Endothelial cell of umbilical vein (primary cell): ENCODE results near the gene AADACL4. TPM values are rescaled to one million over a fixed set of nuclear protein-coding genes. Genes with fewer than 3 reads are reported as not detected.

Experiments
- BruUV-seq: library from RNA; stranded (reverse); fragments of 400-500 nt; replicated peaks from 2 replicates; lab custom pipeline; 2021; lab: Mats Ljungman, UMichigan
- CTCF ChIA-PET: fragments of 300-600, 350-600 bp; sonication (Branson Sonifier 250); formaldehyde crosslinking; loops from one replicate; lab custom pipeline; 2021; ENCODE audit warnings: antibody characterized with exemption, inconsistent platforms; lab: Charles Lee
- POLR2A ChIA-PET: fragments of 300-600, 350-600 bp; sonication (Branson Sonifier 250); formaldehyde crosslinking; loops from one replicate; lab custom pipeline; 2021; ENCODE audit warnings: antibody characterized with exemption, inconsistent platforms; lab: Charles Lee
- DNase-seq: peaks from one replicate; pipeline ENCODE4 v3.0.0-alpha.2; 2011; ENCODE audit warnings: low read depth, low spot score
- FAIRE-seq: peaks from 2 replicates; lab custom pipeline; 2011; peaks lifted over from hg19 to GRCh38; lab: Jason Lieb, UNC
- H2AFZ ChIP-seq: 2 replicates; pipeline ENCODE4 v1.6.0; 2012; ENCODE audit warnings: low read depth, low read length, control low read depth, inconsistent platforms
- H3K27ac ChIP-seq: 2 replicates; pipeline ENCODE4 v1.5.1; 2011; ENCODE audit warnings: low read depth, mild to moderate bottlenecking, control low read depth, low read length, moderate library complexity; ENCODE audit not compliant: insufficient read depth
- H3K27me3 ChIP-seq, 2 experiments: 2 replicates each; pipeline versions ENCODE4 v1.6.0 to v1.6.1; 2011; ENCODE audit warnings: low read length in 2 of 2, mixed read lengths in 1 of 2; ENCODE audit not compliant: control insufficient read depth in 2 of 2, insufficient read depth in 2 of 2
- H3K36me3 ChIP-seq, 2 experiments: 2 replicates in 1 of 2; 3 replicates in 1 of 2; pipeline ENCODE4 v1.5.1; 2011; ENCODE audit warnings: low read length in 2 of 2, mild to moderate bottlenecking in 1 of 2, moderate library complexity in 1 of 2; ENCODE audit not compliant: control insufficient read depth in 2 of 2, insufficient read depth in 2 of 2; ENCODE audit errors: extremely low read depth in 1 of 2
- H3K4me1 ChIP-seq: 3 replicates; pipeline ENCODE4 v1.5.1; 2011; ENCODE audit warnings: mild to moderate bottlenecking, low read length; ENCODE audit not compliant: control insufficient read depth, insufficient read depth; ENCODE audit errors: extremely low read depth
- H3K4me2 ChIP-seq: 2 replicates; pipeline ENCODE4 v1.6.1; 2011; ENCODE audit warnings: low read length, control low read depth, mixed read lengths; ENCODE audit not compliant: insufficient read depth
- H3K4me3 ChIP-seq, 3 experiments: fragments of 200-600 bp in 1 of 3; sonication (generic), shearing (Covaris generic) in 1 of 3; replicated peaks in 1 of 3; 2 replicates each; pipeline ENCODE4 v1.5.1; 2011 to 2016; ENCODE audit warnings: control low read depth in 3 of 3, low read length in 3 of 3, mild to moderate bottlenecking in 2 of 3, inconsistent platforms in 1 of 3, low read depth in 1 of 3, moderate library complexity in 1 of 3; ENCODE audit not compliant: insufficient read depth in 1 of 3
- H3K79me2 ChIP-seq: 2 replicates; pipeline ENCODE4 v1.6.0; 2012; ENCODE audit warnings: low read length, inconsistent platforms; ENCODE audit not compliant: control insufficient read depth, insufficient read depth
- H3K9ac ChIP-seq: replicated peaks from 2 replicates; pipeline ENCODE3; 2011; ENCODE audit warnings: low read length, control low read depth; ENCODE audit not compliant: insufficient read depth; ENCODE audit errors: extremely low read depth
- H3K9me1 ChIP-seq: replicated peaks from 3 replicates; pipeline ENCODE4 v1.6.0; 2011; ENCODE audit warnings: mild to moderate bottlenecking, low read length; ENCODE audit not compliant: control insufficient read depth, insufficient read depth; ENCODE audit errors: extremely low read depth
- H3K9me3 ChIP-seq: replicated peaks from 2 replicates; pipeline ENCODE4 v1.5.1; 2012; ENCODE audit warnings: low read length, inconsistent platforms; ENCODE audit not compliant: control insufficient read depth, insufficient read depth
- H4K20me1 ChIP-seq: replicated peaks from 2 replicates; pipeline ENCODE3; 2011; ENCODE audit warnings: mild to moderate bottlenecking, low read length; ENCODE audit not compliant: control insufficient read depth, insufficient read depth; ENCODE audit errors: extremely low read depth
- CTCF ChIP-seq, 2 donors: IDR thresholded peaks; 1 replicate in 1 of 2; 2 replicates in 1 of 2; pipeline ENCODE4 v1.5.1; 2011; ENCODE audit warnings: low read length in 2 of 2, mild to moderate bottlenecking in 2 of 2, moderate library complexity in 2 of 2, control low read depth in 1 of 2, inconsistent platforms in 1 of 2, low read depth in 1 of 2; ENCODE audit not compliant: insufficient read depth in 1 of 2; ENCODE audit errors: extremely low read depth in 1 of 2
- EZH2 ChIP-seq: IDR thresholded peaks from 2 replicates; pipeline ENCODE4 v1.6.1; 2012; ENCODE audit warnings: borderline replicate concordance, low read depth, mild to moderate bottlenecking, moderate library complexity, low read length, inconsistent platforms; ENCODE audit not compliant: severe bottlenecking
- FOS ChIP-seq: IDR thresholded peaks from 2 replicates; pipeline ENCODE4 v1.6.1; 2011; ENCODE audit warnings: mild to moderate bottlenecking, low read length, moderate library complexity, borderline replicate concordance; ENCODE audit not compliant: insufficient read depth
- GATA2 ChIP-seq: IDR thresholded peaks from 2 replicates; pipeline ENCODE4 v1.7.0; 2011; ENCODE audit warnings: low read depth, mild to moderate bottlenecking, moderate library complexity, mixed read lengths, low read length; ENCODE audit not compliant: insufficient read length, insufficient read depth
- JUN ChIP-seq: IDR thresholded peaks from 2 replicates; pipeline ENCODE4 v1.6.1; 2011; ENCODE audit warnings: borderline replicate concordance, low read depth; ENCODE audit not compliant: insufficient read length, insufficient read depth
- MAX ChIP-seq: IDR thresholded peaks from 2 replicates; pipeline ENCODE4 v1.6.1; 2011; ENCODE audit not compliant: insufficient read depth, insufficient read length
- MYC ChIP-seq: IDR thresholded peaks from one replicate; pipeline ENCODE4 v1.6.1; 2011; ENCODE audit warnings: mild to moderate bottlenecking, low read depth, low read length
- POLR2A ChIP-seq: IDR thresholded peaks from 2 replicates; pipeline ENCODE4 v1.6.1; 2012; ENCODE audit warnings: low read depth, mild to moderate bottlenecking, control low read depth, low read length
- POLR2AphosphoS5 ChIP-seq: IDR thresholded peaks from 2 replicates; pipeline ENCODE4 v1.6.1; 2012; ENCODE audit warnings: low read depth, mild to moderate bottlenecking, control low read depth, low read length, moderate library complexity; ENCODE audit not compliant: insufficient read depth
- dilution Hi-C: fragments of 300-500 bp; cut with MboI; formaldehyde crosslinking; loops from one replicate; pipeline ENCODE4 v1.15.0; 2019; ENCODE audit warnings: low sequenced_read_pairs; ENCODE audit not compliant: extremely low pct_ligation_motif_present
- intact Hi-C: fragments of 100-400 bp; cut with micrococcal nuclease; formaldehyde crosslinking; loops from one replicate; pipeline ENCODE4 v1.10.0; 2022
- polyA plus RNA-seq, 4 experiments: library from polyadenylated mRNA; depleted of rRNA in 3 of 4; stranded (reverse) in 3 of 4; unstranded in 1 of 4; fragments of >200 nt; gene quantifications; 2 replicates each; pipeline versions ENCODE4 v1.2.1 to v1.2.3, GENCODE V29; 2011 to 2012; ENCODE audit warnings: missing spikeins in 1 of 4
- total RNA-seq: library from RNA; stranded (reverse); gene quantifications from 2 replicates; pipeline ENCODE4 v1.2.3, GENCODE V29; 2021

The AADACL4 gene
- total and polyA plus RNA-seq, 2 donors (not counting 3 experiments of a cell fraction or from before 2014, with no cell fraction given), result not detected

GRCh38 chr1:12662556-12662955, 18.7 kb downstream of the AADACL4 start:
- Histone ChIP-seq H4K20me1 (no peaks in the 10 kb centered on the region), H3K9me1 (no peaks in the 10 kb centered on the region), H3K27me3 (peaks cover 0 to 8% of the 10 kb centered on the region in 2 experiments), H3K9me3 (no peaks in the 10 kb centered on the region), H3K27ac (no peak overlapping the region), H3K4me1 (no peaks in the 10 kb centered on the region), H3K4me3 (no peak overlapping the region), H2AFZ (no peak overlapping the region), H3K36me3 (no peaks in the 10 kb centered on the region), H3K4me2 (no peak overlapping the region), H3K79me2 (no peaks in the 10 kb centered on the region), H3K9ac (no peak overlapping the region)
- FAIRE-seq (no peak), DNase-seq (no peak)
- ChIA-PET POLR2A (no interaction called here), CTCF (interaction anchor here (1.0 to 1.7 kb wide), 3 partner anchors 348 to 538 kb away, joined by 3 to 7 read pairs (median 5); no protein-coding TSS in a partner anchor)
- intact Hi-C loops (no loop called here), dilution Hi-C loops (no loop called here)
- no TSS peak for BruUV-seq
- TF ChIP-seq POLR2A (no peak), MYC (no peak), FOS (no peak), MAX (no peak), POLR2AphosphoS5 (no peak), GATA2 (no peak), EZH2 (no peak), CTCF (IDR thresholded peaks at IDR 0.05; ENCODE audit: extremely low read depth in 1 of 2, insufficient read depth in 1 of 2, low read depth in 1 of 2, low read length in 2 of 2) (no peak), JUN (no peak)
